C4-2B (cell line): ENCODE data around the gene MICAL1.

Experiments used
- ZFX ChIP-seq: fragments of 450-650 bp; IDR thresholded peaks from 2 replicates; pipeline ENCODE4 v1.6.1; 2017
- TF ChIP-seq, protein P1 (sequence below): fragments of 450-650 bp; conservative IDR thresholded peaks from 2 replicates; pipeline ENCODE4 v1.5.1; 2017; ENCODE audit warnings: mild to moderate bottlenecking

GRCh38 chr6:109457562-109457996, 2.0 kb upstream of the MICAL1 start:
- TF ChIP-seq, protein P1, sequence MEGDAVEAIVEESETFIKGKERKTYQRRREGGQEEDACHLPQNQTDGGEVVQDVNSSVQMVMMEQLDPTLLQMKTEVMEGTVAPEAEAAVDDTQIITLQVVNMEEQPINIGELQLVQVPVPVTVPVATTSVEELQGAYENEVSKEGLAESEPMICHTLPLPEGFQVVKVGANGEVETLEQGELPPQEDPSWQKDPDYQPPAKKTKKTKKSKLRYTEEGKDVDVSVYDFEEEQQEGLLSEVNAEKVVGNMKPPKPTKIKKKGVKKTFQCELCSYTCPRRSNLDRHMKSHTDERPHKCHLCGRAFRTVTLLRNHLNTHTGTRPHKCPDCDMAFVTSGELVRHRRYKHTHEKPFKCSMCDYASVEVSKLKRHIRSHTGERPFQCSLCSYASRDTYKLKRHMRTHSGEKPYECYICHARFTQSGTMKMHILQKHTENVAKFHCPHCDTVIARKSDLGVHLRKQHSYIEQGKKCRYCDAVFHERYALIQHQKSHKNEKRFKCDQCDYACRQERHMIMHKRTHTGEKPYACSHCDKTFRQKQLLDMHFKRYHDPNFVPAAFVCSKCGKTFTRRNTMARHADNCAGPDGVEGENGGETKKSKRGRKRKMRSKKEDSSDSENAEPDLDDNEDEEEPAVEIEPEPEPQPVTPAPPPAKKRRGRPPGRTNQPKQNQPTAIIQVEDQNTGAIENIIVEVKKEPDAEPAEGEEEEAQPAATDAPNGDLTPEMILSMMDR: no peak
- no peak for TF ChIP-seq ZFX
